ENCODE data around the gene ATP1B1.
"Not testable (repeated sequence)": the region's sequence is repeated elsewhere in the genome, so short reads cannot be mapped to it uniquely, and the experiment has no call there.

Gene ATP1B1

GRCh38 chr1:169143984-169144383 lies 37.5 kb downstream of the ATP1B1 start:
- no peak for DNase-seq

GRCh38 chr1:169144941-169145626 lies 38.6 kb downstream of the ATP1B1 start:
- no peak for DNase-seq

GRCh38 chr1:169146576-169147214 lies 40.2 kb downstream of the ATP1B1 start:
- DNase-seq: no peak

- DNase-seq: no peak
Observed at GRCh38 chr1:169148472-169149252, 42.2 kb downstream of the ATP1B1 start.

- DNase-seq: no peak
Observed at GRCh38 chr1:169149555-169150286, 43.2 kb downstream of the ATP1B1 start.

- no peak for DNase-seq
Observed at GRCh38 chr1:169150641-169151337, 44.3 kb downstream of the ATP1B1 start.

- no peak for DNase-seq
Observed at GRCh38 chr1:169151338-169151837, 44.9 kb downstream of the ATP1B1 start.

GRCh38 chr1:169155675-169156074 lies 49.2 kb downstream of the ATP1B1 start:
- DNase-seq: no peak

GRCh38 chr1:169156580-169156979 lies 50.1 kb downstream of the ATP1B1 start:
- no peak for DNase-seq

- no peak for DNase-seq
Observed at GRCh38 chr1:169160845-169161495, 54.5 kb downstream of the ATP1B1 start.

- no peak for DNase-seq
Observed at GRCh38 chr1:169161496-169162194, 55.2 kb downstream of the ATP1B1 start.

- no peak for DNase-seq
Observed at GRCh38 chr1:169163059-169163458, 56.6 kb downstream of the ATP1B1 start.

GRCh38 chr1:169175461-169175860 lies 69.0 kb downstream of the ATP1B1 start:
- no peak for DNase-seq

GRCh38 chr1:169179431-169179830 lies 72.9 kb downstream of the ATP1B1 start:
- not testable (repeated sequence) for DNase-seq

GRCh38 chr1:169180174-169180573 lies 73.7 kb downstream of the ATP1B1 start:
- DNase-seq: no peak
